ENCODE data around the gene ACOT11.

Gene ACOT11

GRCh38 chr1:54500107-54500431 is 48.0 kb upstream of the ACOT11 start:
- Histone ChIP-seq H3K27me3 (ENCODE audit: insufficient read depth, poor library complexity, severe bottlenecking) (peaks cover 4% of the 10 kb centered on the region), H3K27ac (replicated peaks) (no peak overlapping the region), H3K4me3 (replicated peaks; ENCODE audit: insufficient read depth, low read length) (no peak overlapping the region)
- DNase-seq (ENCODE audit: low read depth in 1 of 2, low spot score in 1 of 2), result no peak
- TF ChIP-seq, protein P1, sequence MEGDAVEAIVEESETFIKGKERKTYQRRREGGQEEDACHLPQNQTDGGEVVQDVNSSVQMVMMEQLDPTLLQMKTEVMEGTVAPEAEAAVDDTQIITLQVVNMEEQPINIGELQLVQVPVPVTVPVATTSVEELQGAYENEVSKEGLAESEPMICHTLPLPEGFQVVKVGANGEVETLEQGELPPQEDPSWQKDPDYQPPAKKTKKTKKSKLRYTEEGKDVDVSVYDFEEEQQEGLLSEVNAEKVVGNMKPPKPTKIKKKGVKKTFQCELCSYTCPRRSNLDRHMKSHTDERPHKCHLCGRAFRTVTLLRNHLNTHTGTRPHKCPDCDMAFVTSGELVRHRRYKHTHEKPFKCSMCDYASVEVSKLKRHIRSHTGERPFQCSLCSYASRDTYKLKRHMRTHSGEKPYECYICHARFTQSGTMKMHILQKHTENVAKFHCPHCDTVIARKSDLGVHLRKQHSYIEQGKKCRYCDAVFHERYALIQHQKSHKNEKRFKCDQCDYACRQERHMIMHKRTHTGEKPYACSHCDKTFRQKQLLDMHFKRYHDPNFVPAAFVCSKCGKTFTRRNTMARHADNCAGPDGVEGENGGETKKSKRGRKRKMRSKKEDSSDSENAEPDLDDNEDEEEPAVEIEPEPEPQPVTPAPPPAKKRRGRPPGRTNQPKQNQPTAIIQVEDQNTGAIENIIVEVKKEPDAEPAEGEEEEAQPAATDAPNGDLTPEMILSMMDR (IDR thresholded peaks at IDR 0.05; ENCODE audit: insufficient read depth, low read length), result no peak
- TF ChIP-seq SPI1 (IDR thresholded peaks at IDR 0.05; ENCODE audit: borderline replicate concordance, low read depth) (no peak), GABPA (IDR thresholded peaks at IDR 0.05; ENCODE audit: low read depth) (no peak), POLR2AphosphoS5 (IDR thresholded peaks at IDR 0.05; ENCODE audit: low read depth) (no peak), REST (IDR thresholded peaks at IDR 0.05; ENCODE audit: insufficient replicate concordance, low read depth) (no peak)

GRCh38 chr1:54501849-54502248 is 46.2 kb upstream of the ACOT11 start:
- no peak for DNase-seq (ENCODE audit: low read depth in 1 of 2, low spot score in 1 of 2)
- Histone ChIP-seq H3K4me3 (replicated peaks; ENCODE audit: insufficient read depth, low read length) (no peak overlapping the region), H3K27ac (replicated peaks) (no peak overlapping the region), H3K27me3 (ENCODE audit: insufficient read depth, poor library complexity, severe bottlenecking) (peaks cover 4% of the 10 kb centered on the region)
- TF ChIP-seq REST (IDR thresholded peaks at IDR 0.05; ENCODE audit: insufficient replicate concordance, low read depth) (no peak), POLR2AphosphoS5 (IDR thresholded peaks at IDR 0.05; ENCODE audit: low read depth) (no peak), GABPA (IDR thresholded peaks at IDR 0.05; ENCODE audit: low read depth) (no peak)

- H3K4me3 ChIP-seq (replicated peaks; ENCODE audit: insufficient read depth, low read length), result no peak overlapping the region
- no peak for DNase-seq (ENCODE audit: low read depth in 1 of 2, low spot score in 1 of 2)
- H3K27ac ChIP-seq (replicated peaks), result no peak overlapping the region
- peaks cover 4% of the 10 kb centered on the region for H3K27me3 ChIP-seq (ENCODE audit: insufficient read depth, poor library complexity, severe bottlenecking)
- TF ChIP-seq REST (IDR thresholded peaks at IDR 0.05; ENCODE audit: insufficient replicate concordance, low read depth) (no peak), POLR2AphosphoS5 (IDR thresholded peaks at IDR 0.05; ENCODE audit: low read depth) (no peak), SPI1 (IDR thresholded peaks at IDR 0.05; ENCODE audit: borderline replicate concordance, low read depth) (no peak), GABPA (IDR thresholded peaks at IDR 0.05; ENCODE audit: low read depth) (no peak)
- TF ChIP-seq, protein P1 (IDR thresholded peaks at IDR 0.05; ENCODE audit: insufficient read depth, low read length), result no peak
These were observed 45.7 kb upstream of the ACOT11 start for GRCh38 chr1:54502342-54502741.

DNA sequence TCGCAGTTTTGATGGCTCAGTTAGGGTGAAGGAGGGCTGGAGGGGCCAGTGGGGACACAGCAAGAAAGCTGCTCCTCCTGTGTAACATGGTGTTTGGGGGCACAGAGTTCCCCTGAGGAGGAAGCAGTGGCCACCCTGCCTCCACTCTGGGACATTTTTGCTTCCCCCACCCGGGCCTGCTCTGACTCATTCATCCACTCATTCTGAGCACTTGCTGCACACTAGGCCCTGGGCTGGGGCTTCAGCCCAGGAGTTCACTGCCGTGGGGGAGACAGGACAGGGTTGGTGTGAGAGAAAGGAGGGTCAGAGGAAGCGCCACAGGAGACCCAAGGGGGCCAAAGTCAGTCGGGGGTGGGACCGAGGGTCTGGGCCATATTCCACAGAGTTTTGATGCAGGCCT is 41.4 kb upstream of the ACOT11 start:
- TF ChIP-seq, protein P1 (IDR thresholded peaks at IDR 0.05; ENCODE audit: insufficient read depth, low read length), result no peak
- no peak for TF ChIP-seq GABPA (IDR thresholded peaks at IDR 0.05; ENCODE audit: low read depth)
- TF ChIP-seq REST (IDR thresholded peaks at IDR 0.05; ENCODE audit: insufficient replicate concordance, low read depth), result no peak
- TF ChIP-seq POLR2AphosphoS5 (IDR thresholded peaks at IDR 0.05; ENCODE audit: low read depth), result no peak
- TF ChIP-seq SPI1 (IDR thresholded peaks at IDR 0.05; ENCODE audit: borderline replicate concordance, low read depth), result no peak
- DNase-seq (ENCODE audit: low read depth in 1 of 2, low spot score in 1 of 2), result no peak
- no peak overlapping the region for H3K4me3 ChIP-seq (replicated peaks; ENCODE audit: insufficient read depth, low read length)
- H3K27me3 ChIP-seq (ENCODE audit: insufficient read depth, poor library complexity, severe bottlenecking), result no peaks in the 10 kb centered on the region
- no peak overlapping the region for H3K27ac ChIP-seq (replicated peaks)

Measured in HL-60 (cell line).